8988T (cell line): ENCODE results near the gene DPP10.
"Not testable (repeated sequence)": the region's sequence is repeated elsewhere in the genome, so short reads cannot be mapped to it uniquely, and the experiment has no call there.

Experiments used
- DNase-seq: peaks from one replicate; pipeline ENCODE4 v3.0.0; 2011

DPP10 gene

DNA sequence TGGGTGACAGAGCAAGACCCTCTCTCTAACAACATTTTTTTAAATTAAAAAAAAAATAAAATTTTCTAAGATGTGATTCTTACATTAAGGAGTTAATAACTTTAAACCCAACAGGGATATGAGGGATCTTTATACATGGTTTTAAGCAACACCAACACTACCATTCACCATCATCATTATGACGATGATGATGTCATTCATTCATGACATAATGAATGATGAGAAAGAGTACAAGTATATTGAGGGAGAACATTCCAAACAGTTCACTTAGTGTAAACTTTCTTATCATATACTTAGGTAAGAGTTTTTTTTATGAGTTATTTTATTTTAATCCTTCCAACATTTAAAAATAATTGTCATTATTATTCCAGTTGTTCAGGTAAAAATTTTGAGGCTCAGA, 863.3 kb downstream of the DPP10 start:
- no peak for DNase-seq

DNA sequence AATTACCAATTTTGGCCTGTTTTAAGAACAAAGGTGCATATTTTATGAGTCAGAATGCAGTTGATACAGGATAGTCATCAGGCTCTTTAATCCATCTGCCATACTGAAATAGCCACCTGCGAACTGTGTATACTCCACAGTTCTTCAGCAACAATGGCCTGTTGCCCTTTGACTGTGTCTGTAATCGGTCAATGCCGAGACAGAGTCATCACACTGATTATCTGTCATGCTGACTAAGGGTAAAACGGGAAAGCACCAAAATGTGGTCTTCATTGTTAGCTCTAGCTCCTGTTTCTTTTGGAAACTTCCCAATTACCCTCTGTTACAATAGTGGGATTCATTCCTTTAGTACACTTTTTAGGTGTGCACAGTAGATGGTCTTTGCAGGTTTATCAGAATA, 871.7 kb downstream of the DPP10 start:
- DNase-seq, result no peak

GRCh38 chr2:115327061-115327460, 884.6 kb downstream of the DPP10 start:
- DNase-seq, result no peak

DNA sequence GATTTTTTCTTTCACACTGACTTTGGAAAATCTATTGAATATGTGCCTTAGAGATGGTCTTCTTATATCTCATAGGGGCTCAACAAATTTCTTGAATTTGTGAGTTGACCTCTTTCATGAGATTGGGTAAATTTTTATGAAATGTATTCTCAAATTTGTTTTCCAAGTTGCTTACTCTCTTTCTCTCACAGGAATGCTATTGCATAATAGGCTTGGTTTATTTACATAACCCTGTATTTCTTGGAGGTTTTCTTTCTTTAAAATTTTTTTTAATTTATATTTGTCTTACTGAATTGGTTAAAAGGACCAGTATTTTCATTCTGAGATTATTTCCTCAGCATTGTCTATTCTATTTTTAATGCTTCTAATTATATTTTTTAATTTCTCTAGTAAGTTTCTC, 917.1 kb downstream of the DPP10 start:
- DNase-seq, result no peak

DNA sequence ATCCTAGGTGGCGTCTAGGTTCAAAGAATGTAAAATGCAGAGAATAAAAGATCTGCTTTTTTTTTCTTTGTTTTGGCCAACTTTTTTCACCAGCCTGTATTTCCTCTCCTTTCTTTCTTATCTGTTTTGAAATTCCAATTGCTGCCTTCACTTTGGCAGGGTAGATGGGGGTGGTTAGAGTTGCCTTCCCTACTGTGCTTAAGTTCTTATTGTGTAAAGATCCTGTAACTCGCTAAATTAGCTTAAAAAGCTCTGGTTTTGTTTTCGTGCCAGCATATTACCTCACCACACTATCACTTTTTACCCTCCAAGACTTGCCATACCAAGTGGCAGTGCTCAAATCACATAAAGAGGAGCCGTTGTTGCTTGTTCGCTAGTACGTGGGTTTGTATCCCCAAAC, 921.7 kb downstream of the DPP10 start:
- DNase-seq, result no peak

- no peak for DNase-seq
These were observed 927.0 kb downstream of the DPP10 start for GRCh38 chr2:115369400-115369799.

GRCh38 chr2:115374981-115375380, 932.5 kb downstream of the DPP10 start:
- DNase-seq, result no peak

GRCh38 chr2:115384399-115384798, 942.0 kb downstream of the DPP10 start:
- no peak for DNase-seq

DNA sequence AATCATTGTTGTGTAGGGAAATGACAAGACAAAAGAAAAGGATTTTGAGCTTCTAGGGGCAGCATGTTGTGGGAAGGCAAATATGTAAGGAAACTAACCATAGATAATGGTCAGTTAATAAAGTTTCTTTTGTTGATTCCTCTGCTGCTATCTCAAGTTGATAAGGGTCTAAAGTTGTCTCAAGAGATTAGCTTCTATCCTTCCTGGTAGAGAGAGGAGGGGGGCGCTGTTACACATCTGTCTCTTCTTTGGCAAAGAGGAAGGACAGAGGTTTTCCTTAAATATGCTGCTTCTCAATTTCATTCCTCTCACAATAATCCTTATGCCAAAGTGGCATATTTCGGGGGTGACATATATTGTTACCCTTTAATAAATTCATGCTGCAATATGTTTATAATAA, 944.0 kb downstream of the DPP10 start:
- DNase-seq, result no peak

DNA sequence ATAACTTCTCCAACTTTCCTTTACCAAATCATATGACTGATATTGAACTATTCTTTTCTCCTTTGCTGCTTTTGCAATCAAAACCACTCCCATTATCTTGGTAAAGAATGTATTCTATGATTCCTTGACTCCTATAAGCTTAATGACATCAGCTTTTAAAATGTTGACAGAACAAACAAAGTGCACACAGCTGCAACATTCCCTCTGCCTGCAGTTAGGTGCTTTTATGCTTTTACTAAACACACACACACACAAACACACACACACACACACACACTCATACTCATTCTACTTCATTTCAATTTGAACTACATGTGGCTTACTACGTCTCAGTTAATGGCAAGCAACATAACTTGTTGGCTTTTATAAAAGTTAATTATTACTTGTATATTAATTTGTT, 946.6 kb downstream of the DPP10 start:
- no peak for DNase-seq

- DNase-seq, result no peak
These were observed 947.6 kb downstream of the DPP10 start for GRCh38 chr2:115389898-115390565.

DNA sequence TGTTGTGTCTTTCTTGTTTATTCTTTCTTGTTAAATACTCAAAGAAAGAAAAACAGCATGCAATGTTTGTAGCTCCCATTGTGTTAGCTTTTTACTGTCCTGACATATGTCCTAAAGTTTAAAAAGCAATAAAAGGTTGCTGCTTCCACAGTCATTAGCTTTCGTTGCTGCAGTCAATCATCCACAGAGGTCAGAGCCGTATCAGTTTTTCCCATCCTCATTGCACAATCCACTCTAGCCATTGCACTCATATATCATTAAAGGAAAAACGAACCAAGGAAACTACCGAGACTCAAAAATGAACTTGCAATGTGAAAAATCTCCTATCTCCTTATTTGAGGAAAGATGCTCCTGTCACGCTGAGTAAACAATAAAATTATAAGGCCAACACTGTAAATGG, 954.1 kb downstream of the DPP10 start:
- no peak for DNase-seq

GRCh38 chr2:115400940-115401339, 958.5 kb downstream of the DPP10 start:
- no peak for DNase-seq

GRCh38 chr2:115412501-115412900, 970.1 kb downstream of the DPP10 start:
- DNase-seq, result no peak

DNA sequence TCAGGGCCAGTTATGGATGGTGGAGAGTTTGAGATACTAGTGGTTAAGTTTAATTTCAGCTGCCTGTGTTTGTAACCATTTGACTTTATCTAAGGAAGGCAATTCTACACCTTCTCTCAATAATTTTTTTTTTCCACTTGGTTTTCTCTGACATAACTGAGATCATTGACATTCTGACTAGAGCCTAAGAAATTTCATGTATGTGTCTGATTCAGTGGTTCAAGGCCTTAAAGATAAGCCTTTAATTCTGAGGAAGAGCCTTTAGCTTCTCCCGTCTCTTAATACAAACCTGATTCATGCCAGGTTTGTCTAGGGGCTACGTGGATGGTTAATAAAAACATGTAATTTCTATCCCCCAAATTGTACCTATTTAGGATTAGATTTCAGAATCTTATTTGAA, 971.4 kb downstream of the DPP10 start:
- DNase-seq, result no peak

GRCh38 chr2:115414466-115414865, 972.0 kb downstream of the DPP10 start:
- no peak for DNase-seq

DNA sequence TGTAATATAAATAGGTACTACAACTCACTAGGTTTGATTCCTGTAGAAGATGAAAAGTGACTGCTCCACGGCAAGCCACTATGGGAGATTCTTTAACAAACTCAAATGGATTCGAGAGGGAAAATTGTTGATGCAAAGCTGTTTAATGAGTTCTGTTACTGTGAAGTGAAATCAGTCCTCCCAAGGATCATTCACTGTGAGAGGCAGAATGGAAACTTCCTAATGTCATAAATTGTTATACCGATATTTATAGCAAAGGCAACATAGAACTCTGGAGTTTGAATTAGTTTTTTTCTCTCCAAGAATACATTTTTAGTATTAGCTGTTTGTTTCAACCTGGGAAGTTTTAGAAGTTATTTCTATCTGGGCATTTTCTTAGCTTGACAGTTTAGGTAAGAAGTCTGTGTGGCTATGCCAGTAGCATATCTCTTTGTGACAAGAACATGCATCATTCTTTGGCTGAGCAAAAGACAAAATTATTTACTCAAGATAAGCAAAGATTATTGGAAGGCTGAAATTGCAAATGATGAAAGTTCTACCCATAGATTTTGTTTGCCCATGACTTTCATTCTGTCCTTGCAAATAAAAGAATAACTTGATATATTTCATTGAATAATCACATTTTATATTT, 979.7 kb downstream of the DPP10 start:
- DNase-seq, result no peak

DNA sequence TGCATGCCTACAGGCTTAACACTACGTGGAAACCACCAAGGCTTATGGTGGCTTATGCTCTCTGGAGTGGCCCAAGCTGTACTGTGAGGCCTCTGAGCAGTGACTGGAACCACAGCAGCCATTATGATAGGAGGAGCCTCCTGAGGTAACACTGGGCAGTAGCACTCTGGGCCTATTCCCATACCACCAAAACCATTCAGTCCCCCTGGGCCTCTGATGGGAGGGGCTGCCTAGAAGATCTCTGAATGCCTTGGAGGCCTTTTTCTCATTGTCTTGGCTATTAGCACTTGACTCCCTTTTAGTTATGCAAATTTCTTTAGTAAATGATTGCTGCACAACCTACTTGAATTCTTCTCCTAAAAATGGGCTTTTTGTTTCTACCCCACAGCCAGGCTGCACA, 985.0 kb downstream of the DPP10 start:
- DNase-seq, result no peak

DNA sequence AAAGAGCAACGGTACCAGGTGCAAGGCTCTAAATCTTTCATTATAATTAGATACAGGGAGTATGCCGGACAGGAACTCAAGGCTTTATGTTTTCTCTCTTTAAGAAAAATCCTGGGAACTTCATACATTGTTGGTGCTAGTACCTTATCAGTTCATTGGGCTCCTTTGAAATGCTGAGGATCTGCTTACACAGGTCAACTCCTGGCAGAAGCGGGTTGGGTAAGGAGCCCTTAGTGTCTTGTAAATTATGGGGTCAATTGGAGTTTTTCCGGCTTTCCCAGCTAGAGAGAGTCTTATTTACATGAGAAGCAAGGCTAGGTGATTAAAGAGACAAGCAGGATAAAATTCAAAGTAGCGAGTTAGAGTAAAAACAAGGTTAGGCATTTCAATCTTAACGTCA, 998.3 kb downstream of the DPP10 start:
- not testable (repeated sequence) for DNase-seq

DNA sequence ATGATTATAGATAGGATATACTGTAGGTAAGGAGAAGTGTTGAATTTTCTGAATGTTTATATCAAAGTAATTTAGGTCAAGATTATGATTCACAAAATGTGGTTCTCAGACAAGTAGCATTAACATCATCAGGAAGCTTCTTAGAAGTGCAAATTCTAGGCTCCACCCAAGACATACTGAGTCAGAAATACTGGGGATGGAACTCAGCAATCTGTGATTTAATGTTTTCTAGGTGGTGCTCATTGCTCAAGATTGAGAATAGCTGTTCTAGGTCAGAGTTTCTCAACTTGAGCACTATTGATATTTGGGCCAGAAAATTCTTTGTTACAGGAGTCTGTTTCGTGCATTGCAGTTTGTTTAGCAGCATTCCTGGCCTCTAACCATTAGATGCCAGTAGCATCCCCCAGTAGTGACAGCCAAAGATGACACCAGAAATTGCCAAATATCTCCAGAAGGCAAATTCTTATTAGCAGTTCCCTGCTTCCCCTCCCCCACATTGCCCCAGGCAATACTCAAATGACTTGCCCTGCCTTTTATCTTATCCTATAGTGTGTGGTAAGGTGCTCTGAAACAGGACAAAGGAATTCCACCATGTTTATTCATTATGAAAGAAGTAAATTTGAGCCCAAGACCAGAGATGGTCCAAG, 1001.2 kb downstream of the DPP10 start:
- DNase-seq, result no peak

- no peak for DNase-seq
These were observed 1017.6 kb downstream of the DPP10 start for GRCh38 chr2:115460008-115460407.

- no peak for DNase-seq
These were observed 1038.3 kb downstream of the DPP10 start for GRCh38 chr2:115480741-115481140.

DNA sequence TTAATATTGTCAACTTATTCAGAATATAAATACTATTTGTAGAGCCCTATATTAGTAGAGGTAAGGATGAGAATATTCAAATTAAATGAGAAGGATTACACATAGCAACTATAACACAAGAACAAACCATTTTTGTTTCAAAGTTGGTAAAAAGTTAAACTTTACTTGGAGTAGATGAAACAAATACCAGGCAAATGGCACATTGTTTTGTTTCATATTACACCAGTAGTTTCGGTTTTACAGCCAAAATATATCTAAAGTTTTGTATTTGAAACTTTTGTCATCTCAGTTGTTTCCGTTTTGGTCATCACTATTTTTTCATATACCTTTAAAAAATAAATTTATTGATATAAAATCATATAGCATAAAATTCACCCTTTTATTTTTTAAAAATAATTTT, 1039.4 kb downstream of the DPP10 start:
- no peak for DNase-seq

GRCh38 chr2:115483666-115484065, 1041.2 kb downstream of the DPP10 start:
- DNase-seq, result no peak

DNA sequence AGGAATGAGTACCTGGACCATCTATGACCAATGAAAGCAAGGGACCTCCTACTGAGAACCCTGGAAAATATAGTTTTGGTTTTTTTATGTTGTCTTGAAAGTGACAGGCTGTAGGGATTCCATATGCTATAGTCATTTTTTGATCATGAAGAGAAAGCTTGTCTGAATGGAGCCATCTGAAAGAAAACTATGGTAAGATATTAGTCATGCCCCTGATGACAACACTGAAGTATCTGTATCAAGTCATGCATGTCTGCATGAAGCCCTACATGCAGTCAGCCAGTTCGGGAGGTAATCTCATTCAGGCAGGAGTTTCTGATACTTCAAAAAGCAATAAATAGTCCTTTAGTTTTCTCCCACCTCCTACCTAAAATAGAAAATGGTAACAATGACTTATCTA, 1042.0 kb downstream of the DPP10 start:
- DNase-seq, result no peak
